ENCODE results near the gene SCYGR3.

SCYGR3 gene, protein sequence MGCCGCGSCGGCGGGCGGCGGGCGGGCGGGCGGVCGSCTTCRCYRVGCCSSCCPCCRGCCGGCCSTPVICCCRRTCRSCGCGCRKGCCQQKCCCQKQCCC

DNA sequence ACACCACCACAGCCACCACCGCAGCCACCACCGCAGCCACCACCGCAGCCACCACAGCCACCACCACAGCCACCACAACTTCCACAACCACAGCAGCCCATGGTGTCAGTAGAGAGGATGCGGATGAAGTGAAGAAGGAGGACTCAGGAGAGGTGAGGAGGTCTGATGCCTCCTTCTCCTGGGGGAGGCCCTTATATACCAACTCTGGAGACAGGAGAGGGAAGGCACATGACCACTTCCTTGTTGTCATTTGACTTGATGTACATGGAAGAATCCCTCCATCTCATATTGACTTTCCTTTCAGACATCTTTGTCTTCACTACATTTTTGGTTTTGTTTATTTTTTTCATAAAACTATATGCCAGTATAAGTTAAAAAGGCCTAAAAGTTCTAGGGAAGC is at the start of gene SCYGR3:
Gene SCYGR3 (minus strand): TSS at position 101 of the 400 bp plus-strand sequence. CDS start 0 bp downstream, at position 101.
- no peak for DNase-seq

DNA sequence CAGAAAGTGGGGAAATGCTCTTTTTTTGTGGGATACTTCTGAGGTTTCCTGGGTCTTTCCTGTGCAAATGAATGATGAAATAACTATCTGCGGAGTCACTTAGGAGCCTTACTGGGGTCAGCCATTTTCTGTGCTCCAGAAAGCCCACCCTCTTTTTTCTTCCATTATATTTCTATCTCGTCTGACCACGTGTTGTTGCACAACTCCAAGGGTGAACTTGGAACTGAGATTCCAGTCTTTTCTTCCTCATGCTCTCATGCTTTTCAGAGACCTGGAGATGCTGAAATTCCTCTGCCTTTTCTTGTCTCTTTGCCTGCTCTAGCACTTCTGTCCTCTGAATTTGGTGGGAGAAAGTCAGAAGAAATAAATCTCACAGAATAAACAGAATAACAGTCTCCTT is 47.2 kb upstream of the SCYGR3 start:
- no peak for DNase-seq

DNA sequence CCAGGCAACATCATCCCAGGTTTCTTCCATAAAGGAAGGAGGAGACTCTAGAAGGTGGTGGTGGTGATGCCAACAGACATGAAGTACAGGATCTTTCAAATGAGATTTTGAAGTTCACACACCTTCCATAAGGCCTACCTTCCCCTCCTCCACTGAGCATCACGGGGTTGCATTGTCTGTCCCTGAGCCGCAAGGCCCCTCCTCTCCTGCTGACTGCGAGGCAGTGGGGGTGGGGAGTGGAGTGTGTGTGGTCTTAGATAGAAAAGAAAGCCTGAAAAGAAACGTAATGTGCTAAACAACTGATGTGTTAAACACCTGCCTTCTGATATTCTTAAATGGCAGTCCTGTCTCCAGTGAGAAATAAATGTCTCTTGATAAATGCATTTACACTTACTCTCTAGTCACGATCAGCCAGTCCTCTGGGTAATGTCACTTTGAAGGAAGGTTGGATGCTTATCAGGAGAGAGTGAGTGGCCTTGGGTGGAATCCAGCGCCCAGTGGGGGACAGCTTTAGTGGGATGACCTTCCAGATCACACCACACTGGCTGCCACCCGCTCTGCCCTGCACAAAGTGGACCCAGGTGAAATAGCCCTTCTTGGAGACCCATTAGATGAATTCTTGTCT is 46.5 kb upstream of the SCYGR3 start:
- DNase-seq: no peak

DNA sequence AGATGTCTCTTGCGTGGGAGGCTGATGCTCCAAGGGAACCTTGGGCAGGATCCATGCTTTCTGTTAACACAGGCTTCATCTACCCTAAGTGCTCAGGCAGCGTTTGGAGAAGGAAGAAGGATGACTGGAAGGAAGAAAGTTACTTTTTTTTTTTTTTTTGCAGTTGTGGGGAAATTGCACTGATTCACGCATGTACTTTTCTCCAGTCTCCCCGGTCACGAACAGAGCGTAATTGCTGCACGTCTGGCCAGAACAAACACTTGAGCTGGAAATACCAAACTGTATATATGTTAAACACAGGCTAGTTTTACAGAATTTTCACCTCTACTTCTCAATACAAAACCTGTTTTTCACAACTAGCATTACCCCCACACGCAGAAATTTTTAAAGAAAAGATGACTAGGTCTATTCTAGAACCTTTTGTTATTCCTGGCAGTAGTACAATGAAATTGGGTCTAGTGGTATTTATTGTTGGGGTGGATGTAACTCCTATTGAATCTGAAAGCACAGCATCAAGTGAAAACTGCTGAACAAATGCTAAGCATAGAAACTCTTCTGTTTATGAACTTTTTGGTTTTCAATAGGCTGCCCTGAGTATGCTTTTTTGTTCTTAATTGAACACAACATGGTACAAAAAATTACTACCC is 42.7 kb upstream of the SCYGR3 start:
- DNase-seq: no peak

DNA sequence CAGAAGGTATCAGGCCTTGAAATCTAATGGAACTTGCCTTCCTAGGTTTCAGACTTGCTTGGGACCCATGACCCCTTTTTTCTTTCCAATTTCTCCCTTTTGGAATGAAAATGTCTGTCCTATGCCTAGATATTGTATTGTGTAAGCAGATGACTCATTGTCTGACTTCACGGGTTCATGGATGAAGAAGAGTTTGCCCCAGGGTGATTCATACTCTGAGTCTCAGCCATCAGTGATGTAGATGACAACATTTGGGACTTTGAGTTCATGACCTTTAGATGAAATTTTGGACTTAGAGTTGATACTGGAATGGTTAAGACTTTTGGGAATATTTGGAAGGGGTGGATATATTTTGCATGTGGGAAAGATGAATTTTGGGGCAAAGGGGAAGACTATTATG is 40.8 kb upstream of the SCYGR3 start:
- no peak for DNase-seq

DNA sequence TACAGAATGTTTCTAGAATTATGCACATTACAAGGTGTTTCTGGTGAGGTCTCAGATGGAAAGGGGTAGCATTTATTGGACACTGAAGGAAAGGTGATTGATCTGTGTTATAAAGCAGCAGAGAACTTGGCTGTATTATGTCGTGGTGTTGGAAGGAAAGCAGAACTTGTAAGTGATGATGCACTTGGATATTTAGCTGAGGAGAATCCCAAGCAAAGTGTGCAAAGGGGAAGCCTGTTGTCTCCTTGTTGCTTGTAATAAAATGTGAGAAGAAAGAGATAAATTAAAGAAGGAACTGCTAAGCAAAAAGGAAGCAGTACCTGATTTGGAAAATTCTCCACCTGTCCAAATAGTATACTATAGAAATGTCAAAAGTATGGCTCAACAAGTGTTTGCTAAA is 39.8 kb upstream of the SCYGR3 start:
- no peak for DNase-seq

DNA sequence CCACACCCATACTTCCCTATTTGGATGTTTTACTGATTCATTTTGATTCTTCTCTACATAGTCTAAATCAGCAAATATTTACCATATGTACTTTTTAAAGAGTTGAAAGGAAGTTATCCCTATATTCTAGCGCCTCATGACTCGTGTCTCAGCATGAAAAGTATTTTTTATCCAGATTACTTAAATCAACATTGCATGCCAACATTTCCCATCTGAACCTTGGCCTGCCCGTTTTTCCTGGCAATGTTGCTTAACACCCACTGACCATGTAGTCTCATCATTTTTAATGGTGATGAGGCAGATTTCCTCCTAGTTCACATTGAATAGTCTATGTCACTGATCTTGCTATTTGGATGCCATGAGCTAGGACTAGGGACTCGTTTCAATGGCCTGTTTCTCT is 38.8 kb upstream of the SCYGR3 start:
- DNase-seq: no peak

DNA sequence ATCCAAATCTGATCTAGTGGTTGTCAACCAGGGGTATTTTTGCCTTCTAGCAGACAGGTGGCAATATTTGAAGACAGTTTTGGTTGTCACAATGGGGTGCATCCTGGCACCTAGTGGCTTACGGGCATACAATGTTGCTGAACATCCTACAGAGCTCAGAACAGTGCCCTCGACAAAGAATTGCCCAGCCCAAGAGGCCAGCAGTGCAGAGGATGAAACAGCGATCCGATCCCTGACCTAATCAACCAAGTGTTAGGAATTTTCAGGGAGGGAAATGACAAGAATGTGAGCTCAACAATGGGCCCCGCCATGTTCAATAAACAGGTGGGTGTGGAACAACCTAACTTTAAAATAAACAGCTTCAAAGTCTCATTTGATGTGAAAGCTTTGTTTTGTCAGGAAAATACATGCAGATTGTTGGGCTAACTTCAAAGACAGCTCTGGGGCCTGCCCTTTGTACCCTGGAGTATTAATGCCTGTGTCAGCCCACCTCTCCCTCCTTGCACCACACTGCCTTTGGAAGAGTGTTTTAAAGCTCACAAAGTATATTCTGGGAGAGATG is 29.4 kb upstream of the SCYGR3 start:
- no peak for DNase-seq

DNA sequence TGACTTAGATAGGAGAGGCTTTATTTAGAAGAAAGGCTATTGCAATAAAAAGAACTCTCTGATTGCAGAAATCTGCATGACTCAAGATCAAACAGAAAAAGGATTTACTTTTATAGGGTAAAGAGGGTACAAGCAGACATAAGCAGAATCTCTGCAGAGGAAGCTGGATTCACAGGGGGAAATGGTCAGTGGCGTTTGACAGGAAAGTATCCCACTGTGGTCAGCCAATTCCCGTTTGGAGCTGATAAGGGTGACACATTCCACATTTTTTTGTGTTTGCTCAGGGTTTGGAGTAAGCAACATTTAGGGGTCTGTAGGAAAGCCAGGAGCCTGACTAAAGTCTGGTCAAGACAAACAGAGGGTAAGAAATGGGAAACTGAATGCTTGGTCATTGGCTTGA is 28.0 kb upstream of the SCYGR3 start:
- DNase-seq: no peak

DNA sequence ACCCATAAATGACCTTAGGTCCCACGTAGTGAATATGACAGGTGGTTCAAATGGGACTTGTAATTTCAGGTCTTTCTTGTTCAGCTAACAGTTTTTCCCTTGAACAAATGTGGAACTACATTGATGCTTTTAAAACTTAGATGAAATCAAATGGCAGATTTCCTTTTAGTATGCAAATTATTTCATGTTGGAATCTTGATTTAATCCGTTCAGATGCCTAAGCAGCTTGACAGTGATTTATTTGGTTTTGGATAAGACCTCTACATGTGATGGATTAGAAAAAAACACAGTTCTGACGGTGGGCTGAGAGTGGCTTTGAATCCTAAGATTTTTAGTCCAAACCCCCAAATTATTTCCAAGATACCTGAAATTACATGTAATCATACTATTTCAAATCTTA is 19.6 kb upstream of the SCYGR3 start:
- no peak for DNase-seq

DNA sequence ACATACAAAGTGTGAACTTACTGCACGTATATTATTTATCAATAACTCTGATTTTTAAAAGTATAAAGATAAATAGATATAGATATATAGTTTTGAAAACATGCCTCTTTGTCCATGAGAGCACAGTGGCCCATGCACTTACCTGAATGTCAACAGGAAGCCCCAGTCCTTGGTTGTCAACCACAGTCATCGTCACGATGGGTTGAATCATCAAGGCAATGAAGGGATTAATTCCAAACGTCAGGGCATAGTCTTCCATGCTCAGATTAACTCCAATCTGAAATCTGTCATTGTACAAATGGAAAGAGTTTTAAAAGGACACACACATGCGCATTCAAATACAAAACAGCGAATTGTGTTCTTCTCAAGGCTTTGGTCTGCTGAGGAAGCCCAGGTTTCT is 18.2 kb upstream of the SCYGR3 start:
- DNase-seq: no peak

DNA sequence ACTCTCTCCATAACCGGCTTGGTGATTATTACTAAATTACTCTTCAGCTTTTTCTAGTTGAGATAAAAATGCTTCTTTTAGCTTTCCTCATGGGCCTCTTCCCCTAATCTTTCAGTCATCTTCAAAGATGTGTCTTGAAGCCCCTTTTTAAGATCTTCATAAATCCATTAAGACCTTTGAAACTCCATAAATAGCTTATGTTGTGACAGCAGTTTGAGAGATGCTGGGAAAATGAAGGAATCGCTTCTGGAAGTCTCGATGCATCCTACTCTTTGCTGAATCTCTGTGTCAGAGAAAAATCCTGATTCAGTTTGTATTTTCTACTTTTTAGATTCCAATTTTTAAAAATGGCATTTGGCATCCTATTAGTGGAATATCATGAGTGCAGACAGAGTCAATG is 15.7 kb upstream of the SCYGR3 start:
- DNase-seq: no peak

DNA sequence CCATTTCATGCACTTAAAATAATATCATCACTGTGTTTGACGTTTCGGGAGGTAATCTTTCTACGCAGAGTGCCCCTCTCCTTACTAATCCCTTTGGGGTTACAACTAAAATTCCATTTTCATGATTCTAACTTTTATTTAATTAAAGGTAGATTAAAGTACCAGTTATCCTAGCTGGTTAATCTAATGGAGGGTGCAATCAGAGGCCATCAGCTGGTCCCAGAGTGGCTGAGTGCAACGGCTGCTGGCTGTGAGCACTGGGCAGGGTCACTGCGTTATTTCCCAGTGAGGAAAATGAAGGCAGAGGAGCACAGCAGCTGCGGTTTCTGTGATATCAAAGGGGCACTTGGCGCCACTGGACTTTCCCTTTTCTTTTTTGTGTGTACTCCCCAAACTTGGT is 14.8 kb upstream of the SCYGR3 start:
- DNase-seq: no peak

DNA sequence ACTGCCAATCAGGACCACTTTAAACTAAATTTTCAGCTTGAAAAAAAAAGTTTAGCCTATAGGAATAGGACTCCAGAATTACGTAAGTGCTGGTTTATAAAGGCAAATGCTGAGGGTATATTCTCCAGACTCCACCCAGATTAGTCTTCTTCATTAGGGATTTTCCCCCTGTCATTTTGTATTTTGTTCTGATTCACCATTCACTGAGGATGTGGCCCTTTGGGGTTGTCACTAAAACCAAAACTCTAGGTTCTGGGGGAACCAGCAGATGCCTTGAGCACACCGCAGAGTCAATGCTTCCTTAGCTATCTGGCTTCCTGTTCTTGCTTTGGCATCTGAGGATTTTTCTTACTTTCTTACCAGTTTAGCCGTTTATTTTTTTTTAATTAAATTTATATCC is 13.1 kb upstream of the SCYGR3 start:
- DNase-seq: no peak

DNA sequence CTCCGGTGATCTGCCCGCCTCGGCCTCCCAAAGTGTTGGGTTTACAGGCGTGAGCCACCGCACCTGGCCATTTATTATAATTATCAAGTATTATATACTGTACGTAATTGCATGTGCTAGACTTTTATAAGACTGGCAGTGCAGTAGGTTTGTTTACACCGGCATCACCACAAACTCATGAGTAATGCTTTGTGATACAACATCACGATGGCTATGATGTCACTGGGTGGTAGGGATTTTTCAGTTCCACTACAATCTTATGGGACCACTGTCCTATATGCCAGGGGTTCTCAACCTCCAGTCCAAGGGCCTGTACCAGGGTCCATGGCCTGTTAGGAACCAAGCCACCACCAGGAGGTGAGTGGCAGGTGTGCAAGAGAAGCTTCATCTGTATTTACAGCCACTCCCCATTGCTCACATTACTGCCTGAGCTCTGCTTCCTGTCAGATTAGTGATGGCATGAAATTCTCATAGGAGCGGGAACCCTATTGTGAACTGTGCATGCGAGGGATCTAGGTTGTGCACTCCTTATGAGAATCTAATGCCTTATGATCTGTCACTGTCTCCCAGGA is 12.0 kb upstream of the SCYGR3 start:
- DNase-seq: no peak

DNA sequence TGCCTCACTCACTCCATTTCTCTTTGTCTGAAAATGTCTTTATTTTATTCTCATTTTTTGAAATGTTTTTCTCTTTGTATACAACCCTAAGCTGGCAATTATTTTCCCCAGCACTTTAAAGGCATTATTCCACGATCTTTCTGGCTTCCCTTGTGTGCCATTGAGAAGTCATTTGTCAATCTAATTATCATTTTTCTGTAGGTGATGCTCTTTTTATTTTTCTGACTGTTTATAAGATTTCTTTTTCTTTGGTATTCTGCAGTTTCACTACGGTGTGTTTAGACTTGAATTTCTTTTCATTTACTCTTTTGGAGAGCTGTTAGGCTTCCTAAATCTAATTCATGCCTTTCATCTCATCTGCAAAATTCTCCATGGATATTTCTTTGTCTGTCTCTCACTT is 10.8 kb upstream of the SCYGR3 start:
- DNase-seq: no peak

DNA sequence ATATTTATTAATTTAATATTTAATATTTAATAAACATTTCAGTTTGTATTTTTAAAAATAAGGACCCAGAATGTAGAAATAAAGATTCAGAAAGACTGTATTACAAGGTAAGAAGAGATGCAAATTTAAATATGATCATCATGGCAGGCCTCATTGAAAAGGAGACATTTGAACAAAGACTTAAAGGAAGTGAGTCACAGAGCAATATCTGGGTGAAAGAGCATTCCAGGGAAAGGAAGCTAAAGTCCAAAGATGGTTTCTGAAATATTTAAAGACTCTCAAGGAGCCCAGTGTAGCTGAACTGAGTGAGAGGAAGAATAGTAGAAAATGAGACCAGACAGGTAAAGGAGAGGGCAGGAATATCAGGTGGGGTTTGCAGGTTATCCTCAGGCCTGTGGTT is 8.6 kb upstream of the SCYGR3 start:
- no peak for DNase-seq

DNA sequence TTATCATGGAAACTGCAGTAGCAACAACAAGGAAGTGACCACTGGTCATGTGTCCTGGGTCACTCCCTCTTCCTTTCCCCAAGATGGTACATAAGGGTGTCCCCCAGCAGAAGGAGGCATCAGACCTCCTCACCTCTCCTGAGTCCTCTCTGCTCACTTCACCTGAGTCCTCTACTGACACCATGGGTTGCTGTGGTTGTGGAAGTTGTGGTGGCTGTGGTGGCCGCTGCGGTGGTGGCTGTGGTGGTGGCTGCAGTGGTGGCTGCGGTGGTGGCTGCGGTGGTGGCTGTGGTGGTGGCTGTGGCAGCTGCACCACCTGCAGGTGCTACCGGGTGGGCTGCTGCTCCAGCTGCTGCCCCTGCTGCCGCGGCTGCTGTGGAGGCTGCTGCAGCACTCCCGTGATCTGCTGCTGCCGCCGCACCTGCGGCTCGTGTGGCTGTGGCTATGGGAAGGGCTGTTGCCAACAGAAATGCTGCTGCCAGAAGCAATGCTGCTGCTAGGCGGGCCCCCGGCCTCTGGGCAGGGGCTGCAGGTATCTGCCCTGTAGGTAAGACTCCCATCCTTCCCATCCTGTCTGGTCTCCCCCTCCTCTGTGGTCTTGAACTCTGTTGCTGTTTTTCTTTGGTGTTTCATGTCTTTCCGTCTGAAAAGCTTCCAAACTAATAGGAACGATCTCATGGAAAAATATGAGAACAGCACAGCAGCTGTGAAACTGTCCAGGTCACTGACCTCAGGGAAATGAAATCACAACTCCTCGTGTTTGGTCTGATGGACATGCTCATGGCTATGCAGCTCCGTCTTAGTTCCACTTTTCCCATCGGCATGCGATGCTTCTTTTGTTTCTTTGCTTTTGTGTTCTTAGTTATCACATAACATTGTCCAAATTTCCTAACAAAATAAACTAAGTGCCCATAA is 2.9 kb upstream of the SCYGR3 start, which contains the start of gene SCYGR4:
Gene SCYGR4 (plus strand): TSS at position 183 of the 915 bp plus-strand sequence. CDS start 0 bp downstream, at position 183.
- no peak for DNase-seq

DNA sequence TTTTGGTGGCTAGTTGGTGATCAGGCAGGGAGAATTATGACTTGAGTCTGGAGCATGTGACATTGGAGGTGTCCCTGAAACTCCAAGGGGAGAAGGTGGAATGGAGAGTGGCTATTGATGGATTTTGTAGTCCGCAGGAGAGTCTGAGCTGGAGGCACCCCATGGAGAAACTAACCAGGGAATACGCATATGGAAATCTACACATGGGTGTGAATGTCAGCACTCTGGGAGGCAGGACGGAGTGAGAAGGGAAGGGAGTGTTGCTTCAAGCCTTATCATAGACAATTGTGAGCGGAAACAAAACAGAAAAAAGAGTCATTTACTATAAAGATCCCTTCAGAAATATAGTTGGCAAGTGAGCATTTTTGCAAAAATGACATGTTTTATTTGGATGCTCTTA is 2.0 kb upstream of the SCYGR3 start:
- no peak for DNase-seq

DNA sequence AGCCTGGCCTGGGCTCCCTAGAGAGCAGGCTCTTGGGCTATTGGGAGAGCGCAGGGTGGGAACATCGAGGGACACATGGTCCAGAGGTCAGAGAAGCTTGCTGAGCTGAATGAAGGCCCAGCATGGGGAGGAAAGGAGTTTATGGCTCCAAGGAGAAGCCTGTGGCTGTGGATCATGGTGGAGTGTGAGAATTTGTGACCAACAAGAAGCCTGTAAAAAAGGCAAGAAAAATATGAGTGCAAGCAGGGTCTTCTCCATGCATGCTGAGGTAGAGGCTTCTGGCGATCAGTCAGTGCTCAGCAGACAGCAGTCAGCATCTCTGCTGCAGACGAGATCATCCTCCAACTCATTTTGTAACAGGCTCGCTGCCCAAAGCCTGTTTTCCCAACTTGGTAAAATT is 1.3 kb upstream of the SCYGR3 start:
- no peak for DNase-seq

DNA sequence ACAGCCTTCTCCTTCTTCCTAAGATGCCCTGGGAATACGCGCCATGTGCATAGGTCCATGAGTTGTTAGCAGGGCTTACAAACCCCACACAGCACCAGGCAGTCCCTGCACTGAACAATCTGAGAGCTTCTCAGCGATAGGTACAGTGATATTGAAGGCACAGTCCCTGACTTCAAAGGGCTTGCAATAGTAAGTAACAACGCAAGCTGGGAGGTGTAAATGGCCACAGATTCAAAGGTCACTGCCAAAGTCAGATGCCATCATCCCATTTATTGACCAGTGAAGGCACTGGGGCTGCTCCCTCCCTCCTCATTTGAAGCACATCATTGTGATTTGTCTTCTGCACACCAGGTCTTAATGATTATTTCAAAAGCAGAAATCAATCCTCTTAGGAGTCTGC is 541 bp upstream of the SCYGR3 start:
- DNase-seq: no peak

DNA sequence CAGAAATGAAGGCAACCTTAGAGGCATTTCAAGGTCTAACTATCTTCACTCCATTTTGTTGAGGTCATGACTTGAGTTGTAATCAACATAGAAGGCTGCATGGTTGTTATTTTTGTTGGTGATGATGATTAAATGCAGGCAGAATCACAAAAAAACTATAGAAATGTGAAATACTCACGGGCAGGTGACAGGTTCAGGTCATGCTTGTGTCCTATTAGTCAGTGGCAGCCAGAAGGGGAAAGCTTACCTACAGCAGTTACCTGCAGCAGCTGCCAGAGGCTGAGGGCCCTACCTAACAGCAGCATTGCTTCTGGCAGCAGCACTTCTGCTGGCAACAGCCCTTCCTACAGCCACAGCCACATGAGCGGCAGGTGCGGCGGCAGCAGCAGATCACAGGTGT is 394 bp downstream of the SCYGR3 start:
- DNase-seq: no peak

DNA sequence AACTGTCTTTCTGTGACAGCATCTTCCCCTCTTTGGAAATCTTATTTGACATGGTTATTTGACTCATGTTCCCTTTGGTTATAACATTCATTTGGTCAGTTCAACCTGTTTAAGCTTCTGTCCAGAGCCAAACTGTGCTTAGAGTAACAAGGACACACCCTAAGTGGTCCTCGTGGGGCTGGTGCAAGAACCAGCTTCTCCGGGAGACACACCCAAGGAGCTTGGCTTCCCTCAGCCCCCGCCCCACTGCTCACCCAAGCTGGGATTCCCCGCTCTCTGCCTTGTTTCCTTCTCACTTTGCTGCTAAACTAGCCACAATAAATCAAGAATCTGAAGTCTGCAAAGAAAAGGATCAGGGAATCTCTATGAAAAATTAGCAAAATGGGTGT is 1.4 kb downstream of the SCYGR3 start:
- DNase-seq: no peak
